Stimulated activated CD8-positive, alpha-beta memory T cell treated with anti-CD3 and anti-CD28 coated beads, Interleukin-12 subunit alpha, Interleukin-12 subunit beta, amount 100 ng/mL, for 4 hours (primary cell): ENCODE results near the gene TAF1B.

Source experiments
- DNase-seq: peaks from one replicate; pipeline ENCODE4 v3.0.0-alpha.2; 2020; ENCODE audit warnings: low read depth

TAF1B gene

DNA sequence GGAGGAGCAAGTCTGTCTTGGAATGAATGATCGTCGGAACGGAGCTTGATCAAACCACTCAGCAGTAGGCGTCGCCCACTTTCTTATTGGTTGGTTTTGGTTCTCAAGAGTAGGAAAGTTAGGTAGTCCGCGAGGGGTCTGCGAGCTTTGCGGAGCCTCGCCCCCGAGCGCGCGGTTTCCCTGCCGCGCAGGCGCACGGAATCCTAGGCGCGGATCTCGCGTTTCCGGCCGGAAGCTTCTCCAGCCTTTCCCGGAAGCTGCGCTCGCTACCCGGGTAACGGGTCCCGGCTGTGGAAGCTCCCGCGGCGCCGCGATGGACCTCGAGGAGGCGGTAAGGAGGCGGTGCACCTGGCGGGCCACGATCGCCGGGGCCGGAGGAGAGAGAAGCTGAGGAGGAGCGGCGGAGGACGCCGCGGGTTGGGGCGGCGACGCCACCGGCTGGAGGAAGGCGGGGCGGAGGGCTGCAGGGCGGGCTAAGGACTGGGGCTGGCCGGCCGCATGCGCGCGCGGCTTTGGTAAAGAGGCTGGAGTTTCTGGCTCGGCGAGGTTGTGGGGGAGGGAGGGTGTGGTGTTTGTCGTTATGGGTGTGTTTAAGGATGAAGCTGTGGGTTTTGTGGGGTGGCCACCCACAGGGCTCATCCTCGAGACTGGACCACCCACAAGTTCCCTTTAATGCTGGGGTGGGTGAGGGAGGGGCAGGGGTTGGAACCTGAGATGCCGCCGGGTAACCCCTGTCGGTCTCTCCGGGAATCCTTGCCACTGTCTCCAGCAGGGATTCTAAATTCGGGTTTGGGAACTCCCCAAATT, at the start of gene TAF1B:
TSS of gene TAF1B (plus strand) at position 246 of the 807 bp plus-strand sequence. CDS start at position 314, 68 bp downstream.
- peak; percentile 84 for DNase-seq

DNA sequence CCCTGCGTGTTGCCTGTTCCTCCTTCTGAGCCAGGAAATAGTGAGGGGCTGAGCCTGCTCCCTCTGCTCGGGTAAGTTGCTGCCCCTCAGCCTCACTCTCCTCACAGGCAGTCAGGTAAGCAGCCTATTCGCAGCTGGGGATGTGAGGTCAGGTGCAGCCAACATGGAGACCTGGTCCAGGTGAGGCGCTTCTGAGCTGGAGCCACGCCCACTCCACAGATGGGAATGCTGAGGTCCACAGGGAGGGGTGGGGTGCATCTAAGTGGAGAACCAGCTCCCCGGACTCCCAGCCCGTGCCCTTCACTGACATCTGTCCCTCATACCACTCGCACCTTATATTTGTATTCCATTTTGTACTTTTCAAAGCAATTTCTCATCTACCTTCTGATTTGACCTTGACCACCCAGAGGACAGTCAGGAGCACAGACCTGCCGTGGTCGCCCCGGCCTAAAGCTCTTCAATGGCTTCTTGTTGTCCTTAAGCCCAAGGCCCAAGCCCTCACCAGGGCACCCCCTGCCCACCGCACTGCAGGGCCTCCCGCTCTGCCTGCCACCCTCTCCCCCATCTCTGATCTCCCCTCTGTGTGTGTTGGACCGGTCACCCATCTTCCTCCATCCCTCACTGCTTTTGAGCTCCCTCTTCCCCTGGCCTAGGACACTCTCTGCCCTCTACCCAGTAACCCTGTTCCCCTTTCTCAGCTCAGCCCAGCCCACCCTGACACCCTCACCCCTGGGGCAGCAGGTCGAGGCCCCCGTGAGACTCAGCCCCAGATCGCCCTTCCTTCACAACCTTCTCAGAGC, 49.2 kb upstream of the TAF1B start:
- no peak for DNase-seq

- DNase-seq: no peak
These were observed 48.2 kb upstream of the TAF1B start for GRCh38 chr2:9795071-9795470.

DNA sequence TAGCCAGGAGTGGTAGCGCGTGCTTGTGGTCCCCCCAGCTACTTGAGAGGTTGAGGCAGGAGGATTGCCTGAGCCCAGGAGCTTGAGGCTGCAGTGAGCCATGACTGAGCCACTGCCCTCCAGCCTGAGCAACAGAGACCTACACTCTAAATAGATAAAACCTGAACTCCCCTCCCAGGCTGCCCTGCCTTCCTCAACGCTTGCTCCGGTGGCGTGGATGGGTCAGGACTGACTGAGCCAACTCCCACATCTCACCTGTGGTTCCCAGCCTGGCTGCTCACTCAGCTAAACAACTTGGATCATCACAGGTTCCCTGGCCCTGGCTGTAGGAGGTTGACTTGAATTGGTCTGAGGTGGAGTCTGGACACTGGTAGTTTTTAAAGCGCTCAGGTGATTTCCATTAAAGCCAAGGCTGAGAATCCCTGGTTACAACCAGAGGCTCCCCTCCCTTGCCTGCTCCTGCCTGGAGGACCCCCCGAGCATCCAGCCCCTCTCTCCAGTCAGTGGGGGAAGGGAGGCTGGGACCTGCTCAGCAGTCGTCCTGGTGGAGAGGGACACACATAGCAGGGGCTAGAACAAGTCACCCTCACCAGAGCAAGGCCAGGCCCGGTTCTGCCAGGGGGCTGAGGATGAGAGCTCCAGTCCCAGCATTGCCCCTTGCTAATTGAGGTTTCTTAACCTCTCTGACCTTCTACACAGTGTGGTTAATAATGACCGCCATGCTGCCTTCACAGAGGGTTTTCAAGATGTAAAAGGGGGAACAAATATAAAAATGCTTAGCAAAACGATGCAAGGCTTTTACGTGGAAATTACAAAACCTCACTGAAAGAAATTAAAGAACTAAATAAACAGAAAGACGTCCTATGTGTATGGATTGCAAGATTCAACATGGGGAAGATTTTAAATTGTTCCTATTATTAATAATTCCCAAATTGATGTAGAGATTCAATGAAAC, 46.9 kb upstream of the TAF1B start:
- DNase-seq: no peak

DNA sequence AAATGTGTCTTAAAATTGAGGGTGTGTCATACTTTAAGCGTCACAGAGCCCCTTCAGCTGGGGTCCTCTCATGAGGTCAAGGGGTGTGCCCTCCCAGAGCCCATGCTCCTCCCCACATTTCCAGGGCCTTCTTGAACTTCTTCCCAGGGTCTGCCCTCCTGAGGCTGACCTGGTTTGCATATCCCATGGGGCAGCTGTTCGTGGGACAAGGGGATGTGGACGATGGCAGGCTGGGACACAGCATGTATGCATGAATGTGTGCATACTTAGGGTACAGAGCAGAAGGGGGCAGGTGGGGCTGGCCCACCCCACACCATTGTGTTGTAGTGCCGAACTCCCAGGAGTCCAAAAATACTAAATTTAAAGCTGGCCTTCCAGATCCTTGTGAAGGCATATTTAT, 46.2 kb upstream of the TAF1B start:
- no peak for DNase-seq

DNA sequence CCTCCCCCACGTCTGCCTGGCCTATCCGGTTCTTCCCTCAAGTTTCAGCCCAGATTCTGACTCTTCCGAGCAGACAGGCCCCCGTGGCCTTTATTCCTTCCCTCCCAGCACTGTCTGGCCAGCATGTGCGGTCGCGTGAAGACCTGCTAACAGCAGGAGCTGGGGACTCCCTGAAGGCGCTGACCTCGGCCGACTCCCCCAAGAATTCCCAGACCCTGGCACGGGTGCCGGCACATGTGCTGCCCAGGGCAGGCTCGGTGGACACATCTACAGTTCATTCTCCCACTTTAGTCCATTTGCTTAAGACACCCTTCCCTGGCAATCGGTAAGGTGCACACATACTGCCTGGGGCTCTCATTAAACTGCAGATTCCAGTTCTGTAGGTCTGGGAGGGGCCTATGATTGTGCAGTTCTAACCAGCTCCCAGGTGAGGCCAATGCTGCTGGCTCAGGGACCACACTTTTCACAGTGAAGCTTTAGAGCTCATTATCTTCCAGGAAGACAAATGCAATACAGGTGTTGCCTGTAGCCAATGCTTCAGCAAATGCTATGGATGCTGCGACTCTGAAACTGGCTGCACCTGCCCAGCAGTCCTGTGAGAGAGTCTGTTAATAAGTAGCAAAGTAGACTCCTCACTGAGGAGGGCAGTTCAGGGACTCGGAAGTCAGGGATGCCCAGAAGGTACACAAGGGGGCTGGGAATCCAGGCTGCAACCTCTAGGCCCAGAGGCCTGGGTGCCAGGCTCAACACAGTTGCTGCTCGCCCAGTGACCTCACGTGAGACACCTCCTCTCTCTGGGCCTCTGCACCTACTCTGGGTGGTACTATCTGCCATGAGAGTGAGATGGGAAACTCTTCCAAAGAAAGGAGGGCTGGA, 45.4 kb upstream of the TAF1B start:
- DNase-seq: no peak

- no peak for DNase-seq
These were observed 44.2 kb upstream of the TAF1B start for GRCh38 chr2:9799011-9799596.

DNA sequence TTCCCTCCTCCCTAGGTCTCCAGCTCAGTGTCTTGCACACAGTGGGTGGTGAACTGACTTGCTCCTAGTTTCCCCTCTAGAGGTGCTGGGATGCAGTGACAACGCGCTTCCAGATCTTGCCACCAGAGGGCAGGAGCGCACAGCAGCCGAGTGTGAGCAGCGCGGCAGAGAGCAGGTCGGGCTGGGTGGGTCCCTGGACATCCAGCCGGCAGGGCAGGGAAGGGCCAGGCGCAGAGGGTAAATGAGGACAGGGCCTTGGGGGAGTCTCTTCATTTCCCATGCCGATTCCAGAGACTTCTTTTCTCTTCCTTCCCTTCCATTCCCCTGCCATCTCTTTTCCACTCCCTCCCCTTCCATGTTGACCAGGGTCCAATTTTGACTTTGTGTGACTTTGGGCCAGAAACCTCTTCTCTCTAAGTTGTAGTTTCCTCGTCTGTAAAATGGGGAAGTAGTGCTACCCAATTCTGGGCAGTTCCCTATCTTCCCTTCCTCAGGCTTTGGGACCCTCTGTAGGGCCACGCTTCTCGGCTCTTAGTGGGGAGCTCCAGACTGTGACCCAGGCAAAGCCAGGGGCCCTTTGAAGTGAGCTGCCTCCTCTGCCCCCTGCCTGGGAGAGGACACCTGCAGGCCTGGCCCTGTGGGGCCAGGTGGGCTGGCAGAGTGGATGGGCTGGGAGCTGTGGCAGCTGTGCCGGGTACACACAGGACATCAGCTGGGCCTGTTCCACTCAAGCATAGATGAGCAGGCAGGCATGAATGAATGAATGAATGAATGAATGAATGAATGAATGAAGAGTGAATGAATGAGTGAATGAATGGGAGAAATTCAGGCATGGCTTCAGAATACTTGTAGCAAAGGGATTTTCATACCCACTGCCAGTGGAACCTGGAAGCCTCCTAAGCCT, 43.3 kb upstream of the TAF1B start:
- DNase-seq: peak; percentile 59

- no peak for DNase-seq
These were observed 42.7 kb upstream of the TAF1B start for GRCh38 chr2:9800639-9800974.

GRCh38 chr2:9800975-9801726, 42.1 kb upstream of the TAF1B start:
- DNase-seq: peak; percentile 34

DNA sequence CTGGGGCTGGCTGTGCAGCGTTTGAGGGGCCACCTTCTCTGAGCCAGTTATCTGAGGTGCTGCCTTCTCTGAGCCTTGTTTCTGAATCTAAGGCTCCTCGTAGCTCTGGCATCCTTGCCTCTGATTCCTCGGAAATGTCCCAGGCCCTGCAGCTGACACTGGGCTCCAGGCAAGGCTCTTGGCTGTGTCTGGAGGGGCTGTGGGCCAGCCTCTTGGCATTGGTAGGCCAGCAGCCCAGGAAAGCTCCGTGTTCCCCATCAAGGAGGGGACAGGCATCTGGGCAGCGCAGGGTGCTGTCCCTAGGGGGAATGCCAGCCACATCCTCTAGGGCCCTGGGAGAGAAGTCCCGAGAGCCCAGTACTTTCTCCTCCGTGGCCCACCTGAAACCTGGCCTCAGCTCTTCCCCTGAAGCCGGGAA, 40.7 kb upstream of the TAF1B start:
- DNase-seq: no peak

DNA sequence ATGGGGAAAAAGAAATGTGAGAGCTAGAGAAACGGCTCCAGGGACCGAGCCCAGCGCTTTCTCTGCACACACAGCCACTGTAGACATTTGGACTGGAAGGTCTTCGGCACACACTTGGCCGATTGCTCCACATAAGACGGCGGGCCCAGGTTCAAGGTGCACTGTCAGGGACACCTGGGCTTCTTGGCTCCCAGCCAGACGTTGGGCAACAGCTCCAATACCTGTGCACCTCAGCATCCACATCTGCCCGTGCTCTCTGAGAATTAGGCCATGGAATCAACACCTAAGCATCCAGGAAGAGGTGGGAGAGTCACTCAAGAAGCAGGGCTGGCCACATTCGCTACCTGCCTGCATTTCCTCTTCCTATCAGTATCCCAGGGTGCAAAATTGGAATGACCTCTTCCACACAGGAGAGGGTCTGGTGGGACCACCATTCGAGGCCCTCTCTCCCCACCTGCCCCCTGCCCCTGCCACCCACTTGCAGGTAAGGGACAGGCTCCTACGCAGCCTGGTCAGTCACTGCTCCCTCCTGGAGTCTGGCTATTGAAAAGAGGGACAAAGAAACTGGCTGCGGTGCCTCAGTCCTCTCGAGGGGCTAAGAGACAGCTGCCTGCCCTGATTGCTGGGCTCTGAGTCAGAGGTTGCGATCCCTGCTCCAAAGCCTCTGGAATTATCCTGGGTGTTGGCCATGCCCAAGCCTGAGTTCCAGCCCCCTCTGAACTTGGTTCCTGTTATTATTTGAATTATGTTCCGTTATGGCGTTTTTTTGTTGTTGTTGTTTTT, 40.1 kb upstream of the TAF1B start:
- no peak for DNase-seq

- DNase-seq: no peak
These were observed 37.6 kb upstream of the TAF1B start for GRCh38 chr2:9805435-9806297.

- no peak for DNase-seq
These were observed 37.0 kb upstream of the TAF1B start for GRCh38 chr2:9806298-9806610.

DNA sequence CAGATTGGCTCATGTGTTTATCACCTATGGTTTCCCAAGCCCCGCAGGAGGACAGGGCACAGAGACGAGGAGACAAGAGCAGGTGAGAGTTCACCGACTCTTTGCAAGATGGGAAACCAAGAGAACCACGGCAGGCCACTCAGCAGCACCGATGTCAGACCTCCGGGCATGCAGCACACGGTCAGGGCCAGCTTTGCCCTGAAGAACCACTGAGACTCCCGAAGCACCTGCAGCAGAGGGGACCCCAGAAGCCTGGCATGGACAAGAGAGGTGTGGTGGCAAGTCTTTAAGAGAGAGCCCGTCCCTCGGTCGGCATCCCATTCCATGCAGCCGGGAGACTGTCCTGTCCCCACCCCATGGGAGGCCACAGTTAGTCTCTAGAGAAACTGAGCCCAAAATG, 36.6 kb upstream of the TAF1B start:
- DNase-seq: no peak

GRCh38 chr2:9807056-9807455, 36.2 kb upstream of the TAF1B start:
- DNase-seq: no peak

- no peak for DNase-seq
These were observed 35.5 kb upstream of the TAF1B start for GRCh38 chr2:9807555-9808305.
